Natural killer cell (primary cell): ENCODE data around the gene TMEM120B. TPM values are rescaled to one million over a fixed set of nuclear protein-coding genes. Genes with fewer than 3 reads are reported as not detected.

Source experiments
- ATAC-seq, 3 donors: fragments of 150-1000 bp in 2 of 3; fragments of 200-7000 bp in 1 of 3; cut with Tn5 transposase; 1 replicate in 1 of 3; 2 replicates in 2 of 3; pipeline ENCODE4 v1.10.0; 2021; ENCODE audit warnings: mild to moderate bottlenecking in 2 of 3, moderate library complexity in 2 of 3
- DNase-seq, 2 donors: peaks; one replicate each; pipeline versions ENCODE4 v3.0.0 to v3.0.0-alpha.2; 2013 to 2021; ENCODE audit warnings: mixed read lengths in 1 of 2
- H3K27ac ChIP-seq: one replicate; pipeline ENCODE4 v1.5.1; 2013; ENCODE audit warnings: mild to moderate bottlenecking, low read length
- H3K27me3 ChIP-seq: one replicate; pipeline ENCODE4 v1.6.1; 2013; ENCODE audit warnings: low read length; ENCODE audit not compliant: control insufficient read depth, insufficient read depth
- H3K36me3 ChIP-seq: one replicate; pipeline ENCODE4 v1.6.1; 2013; ENCODE audit warnings: low read length; ENCODE audit not compliant: control insufficient read depth, insufficient read depth
- H3K4me1 ChIP-seq: one replicate; pipeline ENCODE4 v1.6.1; 2013; ENCODE audit warnings: low read length; ENCODE audit not compliant: control insufficient read depth, insufficient read depth
- H3K4me3 ChIP-seq: one replicate; pipeline ENCODE4 v1.5.1; 2013; ENCODE audit warnings: low read length
- H3K9me3 ChIP-seq: one replicate; pipeline ENCODE4 v1.6.1; 2013; ENCODE audit warnings: low read length; ENCODE audit not compliant: control insufficient read depth, insufficient read depth
- H3K27ac Mint-ChIP-seq, 2 donors: one replicate each; pipeline ENCODE4 v1.8.0; 2022; ENCODE audit warnings: mild to moderate bottlenecking in 2 of 2, mixed read lengths in 2 of 2, moderate library complexity in 1 of 2
- H3K27me3 Mint-ChIP-seq, 2 donors: one replicate each; pipeline ENCODE4 v1.8.0; 2022; ENCODE audit warnings: low read depth in 2 of 2, mixed read lengths in 2 of 2
- H3K36me3 Mint-ChIP-seq: one replicate; pipeline ENCODE4 v1.8.0; 2022; ENCODE audit warnings: mixed read lengths
- H3K4me1 Mint-ChIP-seq, 2 donors: one replicate each; pipeline ENCODE4 v1.8.0; 2022; ENCODE audit warnings: mixed read lengths in 2 of 2
- H3K4me3 Mint-ChIP-seq: one replicate; pipeline ENCODE4 v1.8.0; 2022; ENCODE audit warnings: mild to moderate bottlenecking, moderate library complexity, mixed read lengths
- H3K9me3 Mint-ChIP-seq, 2 donors: one replicate each; pipeline ENCODE4 v1.8.0; 2022; ENCODE audit warnings: mixed read lengths in 2 of 2
- WGBS: methylation state at CpG from one replicate; pipeline ENCODE4 v1.1.7; 2013; ENCODE audit warnings: missing lambda C conversion rate; ENCODE audit not compliant: insufficient coverage; 5-methylcytosine and 5-hydroxymethylcytosine counted together
- intact Hi-C: fragments of 100-400 bp; cut with micrococcal nuclease; formaldehyde crosslinking; loops from one replicate; pipeline ENCODE4 v1.14.2; 2022
- total RNA-seq, 4 donors: library from RNA; stranded (reverse); fragments of 120-200 nt in 1 of 4; gene quantifications; one replicate each; pipeline versions ENCODE4 v1.2.3 to v1.2.4, GENCODE V29; 2013 to 2022
- TF ChIP-seq, protein P1 (sequence below): fragments of 200-600 bp; IDR thresholded peaks from one replicate; pipeline ENCODE4 v1.8.0; 2022; ENCODE audit warnings: antibody characterized with exemption

The TMEM120B gene
- total RNA-seq, 3 donors from 2014 or later (not counting 1 experiment from before 2014, with no cell fraction given) = 6.3 to 8.4 (median 7.9) TPM

DNA sequence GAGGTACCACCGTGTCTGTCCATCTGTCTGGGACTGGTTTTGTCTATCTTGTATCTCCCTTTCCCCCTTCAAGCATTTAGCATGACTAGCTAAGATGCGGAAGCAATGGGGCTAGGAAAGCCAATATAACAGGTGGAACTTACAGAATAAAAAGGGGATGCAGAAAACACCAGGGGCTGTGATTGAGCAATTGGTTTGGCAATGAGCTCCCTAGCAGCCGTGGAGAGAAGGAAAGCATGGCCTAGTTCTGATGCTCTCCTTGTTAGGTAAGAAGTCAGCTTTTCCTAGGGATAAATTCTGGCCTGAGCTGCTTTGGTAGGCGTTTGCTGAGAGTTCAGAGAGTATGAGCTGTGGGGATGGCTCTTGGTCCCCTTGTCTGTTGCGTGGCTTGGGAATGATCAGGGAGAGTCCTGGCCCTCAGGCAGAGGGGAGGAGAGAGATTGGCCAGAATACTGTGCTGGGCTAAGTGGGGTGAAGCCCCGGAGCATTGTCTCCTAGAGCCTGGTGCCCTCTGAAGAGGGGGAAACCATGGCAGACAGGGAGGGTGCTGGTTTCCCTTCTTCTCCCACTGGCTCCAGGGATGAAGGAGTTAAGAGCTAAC lies 98.4 kb downstream of the TMEM120B start:
- 72% methylated on average over 6 of the region's 6 CpGs for WGBS
- ATAC-seq (no peak), DNase-seq (no peak)
- Mint-ChIP-seq H3K27me3 (no peaks in the 10 kb centered on the region), H3K36me3 (no peaks in the 10 kb centered on the region), H3K9me3 (no peaks in the 10 kb centered on the region), H3K27ac (peak overlapping the region; percentile 63 to 67), H3K4me1 (peaks cover 31 to 55% of the 10 kb centered on the region in 2 donors), H3K4me3 (peak overlapping the region; percentile 85)
- Histone ChIP-seq H3K9me3 (no peaks in the 10 kb centered on the region), H3K4me3 (peak overlapping the region; percentile 39), H3K27me3 (no peaks in the 10 kb centered on the region), H3K4me1 (peaks cover 61% of the 10 kb centered on the region), H3K27ac (peak overlapping the region; percentile 22), H3K36me3 (peaks cover 78% of the 10 kb centered on the region)
- intact Hi-C loops = loop anchor here (5.0 kb wide), 1 partner anchor 34 kb away; no protein-coding TSS in a partner anchor
- TF ChIP-seq, protein P1, sequence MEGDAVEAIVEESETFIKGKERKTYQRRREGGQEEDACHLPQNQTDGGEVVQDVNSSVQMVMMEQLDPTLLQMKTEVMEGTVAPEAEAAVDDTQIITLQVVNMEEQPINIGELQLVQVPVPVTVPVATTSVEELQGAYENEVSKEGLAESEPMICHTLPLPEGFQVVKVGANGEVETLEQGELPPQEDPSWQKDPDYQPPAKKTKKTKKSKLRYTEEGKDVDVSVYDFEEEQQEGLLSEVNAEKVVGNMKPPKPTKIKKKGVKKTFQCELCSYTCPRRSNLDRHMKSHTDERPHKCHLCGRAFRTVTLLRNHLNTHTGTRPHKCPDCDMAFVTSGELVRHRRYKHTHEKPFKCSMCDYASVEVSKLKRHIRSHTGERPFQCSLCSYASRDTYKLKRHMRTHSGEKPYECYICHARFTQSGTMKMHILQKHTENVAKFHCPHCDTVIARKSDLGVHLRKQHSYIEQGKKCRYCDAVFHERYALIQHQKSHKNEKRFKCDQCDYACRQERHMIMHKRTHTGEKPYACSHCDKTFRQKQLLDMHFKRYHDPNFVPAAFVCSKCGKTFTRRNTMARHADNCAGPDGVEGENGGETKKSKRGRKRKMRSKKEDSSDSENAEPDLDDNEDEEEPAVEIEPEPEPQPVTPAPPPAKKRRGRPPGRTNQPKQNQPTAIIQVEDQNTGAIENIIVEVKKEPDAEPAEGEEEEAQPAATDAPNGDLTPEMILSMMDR = no peak

DNA sequence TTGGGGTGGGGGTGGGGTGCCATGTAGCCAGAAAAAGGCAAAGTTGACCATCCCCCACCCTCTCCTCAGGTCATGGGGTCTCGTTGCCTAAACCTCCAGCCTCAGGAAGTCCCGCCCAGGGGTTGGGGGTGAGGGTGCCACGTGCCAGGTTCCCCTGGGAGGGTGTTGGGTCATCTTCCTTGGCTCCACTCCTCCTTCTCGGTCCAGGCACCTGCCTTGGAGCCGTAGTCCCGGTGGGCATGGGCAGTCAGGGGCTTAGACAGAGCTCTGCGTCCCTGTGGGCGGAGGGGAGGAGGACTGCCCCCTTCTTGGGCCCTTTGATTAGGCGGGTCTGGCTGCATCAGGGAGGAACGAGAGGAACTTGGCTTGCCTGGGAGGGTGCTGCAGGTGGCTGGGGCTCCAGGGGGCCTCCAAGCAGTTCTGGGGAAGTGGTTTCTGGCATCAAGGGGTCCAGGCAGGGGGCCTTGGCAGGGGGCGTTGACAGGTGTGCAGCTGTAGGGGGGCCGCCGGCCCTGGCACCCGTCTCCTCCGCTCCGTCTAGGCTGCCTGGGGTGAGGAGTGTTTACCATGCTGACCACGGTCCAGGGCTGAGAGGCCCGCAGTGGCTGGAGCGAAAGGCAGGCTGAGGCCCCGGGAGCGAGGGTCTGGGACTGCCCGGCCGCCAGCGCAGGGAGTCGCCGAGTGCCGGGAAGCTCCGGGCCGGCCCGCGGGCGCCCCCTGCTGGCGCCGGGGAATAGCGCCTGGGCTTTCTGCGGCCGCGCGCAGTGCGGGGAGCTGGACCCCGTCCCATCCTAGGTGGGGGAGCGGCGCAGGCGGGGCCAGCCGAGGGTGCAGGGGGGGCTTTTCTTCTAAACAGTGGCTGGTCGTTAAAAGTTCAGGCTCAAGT lies 99.1 kb downstream of the TMEM120B start:
- ATAC-seq = peak; percentile 91 to 94 (median 93)
- H3K27ac Mint-ChIP-seq = peak overlapping the region; percentile 63 to 67
- H3K9me3 Mint-ChIP-seq = no peaks in the 10 kb centered on the region
- H3K27ac ChIP-seq = peak overlapping the region; percentile 22
- H3K36me3 ChIP-seq = peaks cover 77% of the 10 kb centered on the region
- peak; percentile 78 to 83 for DNase-seq
- peak overlapping the region; percentile 85 for H3K4me3 Mint-ChIP-seq
- 4% methylated on average over 45 of the region's 46 CpGs for WGBS
- intact Hi-C loops = loop anchor here (1.0 to 5.0 kb wide), 2 partner anchors 16 to 34 kb away; no protein-coding TSS in a partner anchor
- H3K27me3 Mint-ChIP-seq = no peaks in the 10 kb centered on the region
- H3K27me3 ChIP-seq = no peaks in the 10 kb centered on the region
- H3K9me3 ChIP-seq = no peaks in the 10 kb centered on the region
- H3K36me3 Mint-ChIP-seq = peaks cover 5% of the 10 kb centered on the region
- TF ChIP-seq, protein P1 = peak; percentile 99
- H3K4me1 Mint-ChIP-seq = peaks cover 30 to 53% of the 10 kb centered on the region in 2 donors
- peaks cover 54% of the 10 kb centered on the region for H3K4me1 ChIP-seq
- H3K4me3 ChIP-seq = peak overlapping the region; percentile 39

DNA sequence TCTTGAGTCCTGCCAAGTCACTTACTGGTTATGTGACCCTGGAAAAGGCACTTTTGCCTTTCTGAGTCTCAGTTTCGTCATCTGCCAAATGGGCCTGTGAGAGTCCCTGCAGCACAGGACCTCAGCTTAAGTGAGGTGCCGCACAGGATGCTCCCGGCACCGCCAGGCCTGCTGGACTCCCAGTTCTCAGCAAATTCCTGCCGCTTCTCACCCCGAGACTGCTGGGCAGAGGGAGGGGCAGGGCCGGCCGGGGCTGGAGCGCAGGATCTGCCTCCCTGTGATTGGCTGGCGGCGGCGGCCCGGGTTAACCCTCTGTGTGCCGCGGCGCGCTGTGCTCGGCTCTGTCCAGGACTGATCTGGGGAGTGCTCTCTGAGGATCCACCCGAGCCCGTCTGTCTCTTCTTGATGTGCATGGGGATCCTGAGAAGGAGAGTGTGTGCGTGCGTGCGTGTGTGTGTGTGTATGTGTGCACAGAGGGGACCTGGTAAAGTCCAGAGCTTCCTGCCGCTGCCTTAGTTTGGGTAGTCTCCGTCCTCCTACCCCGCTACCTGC lies 99.8 kb downstream of the TMEM120B start:
- Mint-ChIP-seq H3K4me1 (peaks cover 30 to 50% of the 10 kb centered on the region in 2 donors), H3K4me3 (peak overlapping the region; percentile 78), H3K27me3 (no peaks in the 10 kb centered on the region), H3K27ac (peak overlapping the region in 1 of 2 donors; percentile 35), H3K9me3 (no peaks in the 10 kb centered on the region), H3K36me3 (peaks cover 6% of the 10 kb centered on the region)
- DNase-seq (no peak), ATAC-seq (peak; percentile 12 to 42 (median 35))
- peaks cover 47% of the 10 kb centered on the region for H3K4me1 ChIP-seq
- no peaks in the 10 kb centered on the region for H3K9me3 ChIP-seq
- 33% methylated on average over 26 of the region's 26 CpGs for WGBS
- TF ChIP-seq, protein P1 = peak; percentile 54
- H3K36me3 ChIP-seq = peaks cover 78% of the 10 kb centered on the region
- H3K27ac ChIP-seq = no peak overlapping the region
- intact Hi-C loops = loop anchor here (1.0 to 5.0 kb wide), 2 partner anchors 17 to 35 kb away; no protein-coding TSS in a partner anchor
- peak overlapping the region; percentile 31 for H3K4me3 ChIP-seq
- H3K27me3 ChIP-seq = no peaks in the 10 kb centered on the region
